ENCODE measurements around the gene TRPC6. TPM values are rescaled to one million over a fixed set of nuclear protein-coding genes. Genes with fewer than 3 reads are reported as not detected.

TRPC6 gene
- total RNA-seq, 1 donor from 2014 or later, result not detected

- no peak overlapping the region for H3K4me3 Mint-ChIP-seq
Measured at GRCh38 chr11:101600924-101601323, 17.1 kb upstream of the TRPC6 start.

GRCh38 chr11:101586965-101587364 lies 3.2 kb upstream of the TRPC6 start:
- no peaks in the 10 kb centered on the region for H3K4me1 Mint-ChIP-seq
- ChIA-PET CTCF (no interaction called here), POLR2A (no interaction called here)
- TF ChIP-seq CTCF (IDR thresholded peaks at IDR 0.05), result no peak
- H3K4me3 Mint-ChIP-seq, result no peak overlapping the region
- ATAC-seq (ENCODE audit: low read depth) (no peak), DNase-seq (no peak)
- peaks cover 20% of the 10 kb centered on the region for H3K27me3 Mint-ChIP-seq
- no peak overlapping the region for H3K27ac Mint-ChIP-seq
- intact Hi-C loops (cut with micrococcal nuclease), result no loop called here
- no peaks in the 10 kb centered on the region for H3K36me3 Mint-ChIP-seq (ENCODE audit: low read depth)
- H3K9me3 Mint-ChIP-seq, result peaks cover 3% of the 10 kb centered on the region

More at GRCh38 chr11:101600924-101601323, 17.1 kb upstream of the TRPC6 start:
- no peak for DNase-seq
- TF ChIP-seq CTCF (IDR thresholded peaks at IDR 0.05), result no peak
- H3K4me1 Mint-ChIP-seq, result no peaks in the 10 kb centered on the region
- POLR2A ChIA-PET, result no interaction called here
- no peak overlapping the region for H3K27ac Mint-ChIP-seq
- H3K27me3 Mint-ChIP-seq, result no peaks in the 10 kb centered on the region
- CTCF ChIA-PET, result no interaction called here
- ATAC-seq (ENCODE audit: low read depth), result no peak
- no peaks in the 10 kb centered on the region for H3K9me3 Mint-ChIP-seq
- intact Hi-C loops (cut with micrococcal nuclease), result no loop called here
- no peaks in the 10 kb centered on the region for H3K36me3 Mint-ChIP-seq (ENCODE audit: low read depth)

- Mint-ChIP-seq H3K27me3 (peaks cover 30% of the 10 kb centered on the region), H3K36me3 (ENCODE audit: low read depth) (no peaks in the 10 kb centered on the region), H3K27ac (no peak overlapping the region), H3K4me1 (no peaks in the 10 kb centered on the region), H3K4me3 (no peak overlapping the region), H3K9me3 (no peaks in the 10 kb centered on the region)
- TF ChIP-seq CTCF (IDR thresholded peaks at IDR 0.05), result no peak
- POLR2A ChIA-PET, result no interaction called here
- no peak for DNase-seq
- no peak for ATAC-seq (ENCODE audit: low read depth)
- CTCF ChIA-PET, result no interaction called here
- intact Hi-C loops (cut with micrococcal nuclease), result no loop called here
Measured at GRCh38 chr11:101584655-101585054, 848 bp upstream of the TRPC6 start.

GRCh38 chr11:101584129-101584515 lies 315 bp upstream of the TRPC6 start:
- Mint-ChIP-seq H3K9me3 (peaks cover 2% of the 10 kb centered on the region), H3K27ac (no peak overlapping the region), H3K4me3 (no peak overlapping the region), H3K36me3 (ENCODE audit: low read depth) (no peaks in the 10 kb centered on the region), H3K4me1 (no peaks in the 10 kb centered on the region), H3K27me3 (peaks cover 30% of the 10 kb centered on the region)
- DNase-seq (no peak), ATAC-seq (ENCODE audit: low read depth) (no peak)
- POLR2A ChIA-PET, result no interaction called here
- intact Hi-C loops (cut with micrococcal nuclease), result no loop called here
- CTCF ChIA-PET, result no interaction called here
- no peak for TF ChIP-seq CTCF (IDR thresholded peaks at IDR 0.05)

- DNase-seq (no peak), ATAC-seq (ENCODE audit: low read depth) (no peak)
- no peak for TF ChIP-seq CTCF (IDR thresholded peaks at IDR 0.05)
- ChIA-PET CTCF (no interaction called here), POLR2A (no interaction called here)
- no peak overlapping the region for H3K27ac Mint-ChIP-seq
- H3K4me1 Mint-ChIP-seq, result no peaks in the 10 kb centered on the region
- H3K4me3 Mint-ChIP-seq, result no peak overlapping the region
- H3K27me3 Mint-ChIP-seq, result peaks cover 30% of the 10 kb centered on the region
- peaks cover 2% of the 10 kb centered on the region for H3K9me3 Mint-ChIP-seq
- intact Hi-C loops (cut with micrococcal nuclease), result no loop called here
- H3K36me3 Mint-ChIP-seq (ENCODE audit: low read depth), result no peaks in the 10 kb centered on the region
Measured at GRCh38 chr11:101582989-101583250, 887 bp downstream of the TRPC6 start.

Data from activated B cell treated with CpG ODN at 0.5 μM for 24 hours (primary cell).